MCF 10A (cell line): ENCODE data around the gene KIRREL3. TPM values are rescaled to one million over a fixed set of nuclear protein-coding genes. Genes with fewer than 3 reads are reported as not detected.

Experiments used
- BruUV-seq: library from RNA; stranded (reverse); fragments of 400-500 nt; replicated peaks from 2 replicates; lab custom pipeline; 2021; lab: Mats Ljungman, UMichigan
- CTCF ChIA-PET: fragments of 300-600 bp; sonication (Branson Sonifier 250); formaldehyde crosslinking; extraction: SDS; loops from one replicate; lab custom pipeline; 2021; ENCODE audit warnings: antibody characterized with exemption, inconsistent platforms; lab: Yijun Ruan, JAX
- POLR2A ChIA-PET: fragments of 300-600, 350-650 bp; sonication (Branson Sonifier 250); formaldehyde crosslinking; extraction: SDS; loops from one replicate; lab custom pipeline; 2020; ENCODE audit warnings: antibody characterized with exemption, inconsistent platforms; lab: Yijun Ruan, JAX
- DNase-seq: peaks from one replicate; pipeline ENCODE4 v3.0.0-alpha.2; 2018; ENCODE audit not compliant: unreplicated experiment
- H3K27ac Mint-ChIP-seq: one replicate; pipeline ENCODE4 v1.8.0; 2022; ENCODE audit warnings: mild to moderate bottlenecking, low read depth, mixed read lengths; ENCODE audit not compliant: unreplicated experiment
- H3K27me3 Mint-ChIP-seq: one replicate; pipeline ENCODE4 v1.8.0; 2022; ENCODE audit warnings: mixed read lengths; ENCODE audit not compliant: insufficient read depth, unreplicated experiment
- H3K36me3 Mint-ChIP-seq: one replicate; pipeline ENCODE4 v1.8.0; 2022; ENCODE audit warnings: mild to moderate bottlenecking, moderate library complexity, mixed read lengths; ENCODE audit not compliant: insufficient read depth, unreplicated experiment
- H3K4me1 Mint-ChIP-seq: one replicate; pipeline ENCODE4 v1.8.0; 2022; ENCODE audit warnings: mixed read lengths; ENCODE audit not compliant: insufficient read depth, unreplicated experiment
- H3K4me3 Mint-ChIP-seq: one replicate; pipeline ENCODE4 v1.8.0; 2022; ENCODE audit warnings: mild to moderate bottlenecking, moderate library complexity, mixed read lengths; ENCODE audit not compliant: unreplicated experiment
- H3K9me3 Mint-ChIP-seq: one replicate; pipeline ENCODE4 v1.8.0; 2022; ENCODE audit warnings: mixed read lengths; ENCODE audit not compliant: unreplicated experiment
- CTCF ChIP-seq: fragments of 200-600 bp; IDR thresholded peaks from one replicate; pipeline ENCODE4 v1.8.0; 2022; ENCODE audit warnings: antibody characterized with exemption, mild to moderate bottlenecking; ENCODE audit not compliant: unreplicated experiment
- intact Hi-C: fragments of 100-400 bp; cut with micrococcal nuclease; formaldehyde crosslinking; loops from 2 replicates; pipeline ENCODE4 v1.14.1; 2022
- total RNA-seq: library from RNA; stranded (reverse); gene quantifications from 2 replicates; pipeline ENCODE4 v1.2.3, GENCODE V29; 2022

The KIRREL3 gene
- total RNA-seq, 1 experiment from 2014 or later = not detected

GRCh38 chr11:126478466-126478865 lies 522.1 kb downstream of the KIRREL3 start:
- intact Hi-C loops = no loop called here
- no peak for DNase-seq
- H3K4me1 Mint-ChIP-seq = peaks cover 7% of the 10 kb centered on the region
- CTCF ChIA-PET = interaction anchor here (0.7 to 1.3 kb wide), 3 partner anchors 19 to 406 kb away, joined by 3 read pairs; no protein-coding TSS in a partner anchor
- H3K27ac Mint-ChIP-seq = no peak overlapping the region
- no TSS peak for BruUV-seq
- H3K4me3 Mint-ChIP-seq = no peak overlapping the region
- no peaks in the 10 kb centered on the region for H3K27me3 Mint-ChIP-seq
- H3K9me3 Mint-ChIP-seq = no peaks in the 10 kb centered on the region
- TF ChIP-seq CTCF = no peak
- POLR2A ChIA-PET = no interaction called here
- H3K36me3 Mint-ChIP-seq = no peaks in the 10 kb centered on the region

DNA sequence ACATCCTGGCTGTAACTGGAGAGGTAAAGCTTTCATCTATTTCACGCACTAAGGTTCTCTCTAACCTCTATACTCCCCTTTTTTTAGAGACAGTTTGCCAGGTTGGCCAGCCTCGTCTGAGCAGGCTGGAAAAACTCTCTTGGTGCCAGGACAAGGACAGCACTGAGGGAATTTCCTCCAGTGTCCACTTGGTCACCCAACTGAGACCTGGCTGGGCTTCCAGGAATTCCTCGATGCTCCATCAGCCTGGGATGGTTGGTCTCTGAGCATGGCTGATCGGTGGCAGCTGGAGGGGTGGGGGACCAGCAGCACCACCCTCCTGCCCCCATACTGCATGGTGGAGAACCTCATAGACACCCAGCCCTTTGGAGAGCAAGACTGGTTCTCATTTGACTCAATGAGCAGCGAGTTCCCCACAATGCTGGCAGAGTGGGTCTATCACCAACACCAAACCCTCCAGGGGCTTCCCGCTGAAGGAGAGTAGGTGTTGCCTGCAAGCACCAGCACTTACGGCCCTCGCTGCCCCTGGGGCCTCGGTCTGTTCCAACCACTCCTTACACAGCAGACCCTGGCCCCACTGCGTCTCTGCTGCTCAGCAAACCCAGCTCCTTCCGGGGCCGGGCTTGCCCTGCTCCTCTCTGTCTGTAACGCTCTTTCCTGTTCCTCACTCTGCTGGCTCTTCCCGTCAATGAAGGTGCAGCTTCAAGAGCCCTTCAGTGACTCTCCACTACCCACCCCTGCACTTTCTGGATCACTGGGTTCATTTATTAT lies 522.9 kb downstream of the KIRREL3 start:
- no peaks in the 10 kb centered on the region for H3K27me3 Mint-ChIP-seq
- ChIA-PET CTCF (interaction anchor here (0.7 to 0.8 kb wide), 2 partner anchors 167 kb away, joined by 3 read pairs; no protein-coding TSS in a partner anchor), POLR2A (no interaction called here)
- no peak overlapping the region for H3K27ac Mint-ChIP-seq
- no peak overlapping the region for H3K4me3 Mint-ChIP-seq
- H3K9me3 Mint-ChIP-seq = no peaks in the 10 kb centered on the region
- no peak for DNase-seq
- no peak for TF ChIP-seq CTCF
- intact Hi-C loops = no loop called here
- BruUV-seq = no TSS peak
- H3K36me3 Mint-ChIP-seq = no peaks in the 10 kb centered on the region
- peaks cover 7% of the 10 kb centered on the region for H3K4me1 Mint-ChIP-seq

DNA sequence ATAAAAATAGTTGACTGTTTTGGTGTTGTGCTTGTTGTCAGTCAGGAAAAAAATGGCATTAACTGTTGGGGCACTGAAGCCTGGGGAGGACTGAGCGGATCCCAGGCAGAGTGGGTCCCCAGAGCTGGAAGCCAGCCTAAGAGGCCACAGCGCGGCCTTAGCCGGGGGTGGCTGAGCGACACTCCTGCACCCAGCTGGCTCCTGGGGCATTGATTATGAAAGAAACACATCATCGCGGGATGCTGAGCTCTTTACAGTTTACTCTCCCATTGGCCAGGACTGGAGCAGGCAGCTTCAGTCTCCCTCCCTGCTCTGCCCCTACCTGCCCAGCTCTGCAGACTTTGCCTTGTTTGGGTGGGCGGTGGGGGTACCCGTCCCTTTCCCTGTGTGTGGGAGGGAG lies 523.6 kb downstream of the KIRREL3 start:
- Mint-ChIP-seq H3K27me3 (no peaks in the 10 kb centered on the region), H3K4me1 (peaks cover 7% of the 10 kb centered on the region), H3K36me3 (no peaks in the 10 kb centered on the region), H3K9me3 (no peaks in the 10 kb centered on the region), H3K4me3 (no peak overlapping the region), H3K27ac (no peak overlapping the region)
- DNase-seq = no peak
- CTCF ChIA-PET = interaction anchor here (0.8 kb wide), 1 partner anchor 166 kb away, joined by 3 read pairs; no protein-coding TSS in a partner anchor
- POLR2A ChIA-PET = no interaction called here
- intact Hi-C loops = no loop called here
- no TSS peak for BruUV-seq
- no peak for TF ChIP-seq CTCF

GRCh38 chr11:126476266-126476924 lies 524.2 kb downstream of the KIRREL3 start:
- no peak for TF ChIP-seq CTCF
- Mint-ChIP-seq H3K36me3 (no peaks in the 10 kb centered on the region), H3K4me3 (no peak overlapping the region), H3K9me3 (no peaks in the 10 kb centered on the region), H3K4me1 (peaks cover 7% of the 10 kb centered on the region), H3K27me3 (no peaks in the 10 kb centered on the region), H3K27ac (no peak overlapping the region)
- POLR2A ChIA-PET = no interaction called here
- no peak for DNase-seq
- BruUV-seq = no TSS peak
- CTCF ChIA-PET = interaction anchor here (0.6 to 0.7 kb wide), 2 partner anchors 166 to 494 kb away, joined by 3 to 5 read pairs; no protein-coding TSS in a partner anchor
- intact Hi-C loops = no loop called here
